Measurements from ENCODE around the gene SNTG2.
A peak's percentile ranks its signal among the peaks of the same experiment; 100 is the strongest.

Gene SNTG2

GRCh38 chr2:950080-950966, at the start of gene SNTG2:
Gene SNTG2 (plus strand): TSS chr2:950849. CDS start chr2:950997, 148 bp downstream.
- H3K9ac ChIP-seq (ENCODE audit: insufficient read length), result peak within 1 kb of the TSS; percentile 50
- H3K27ac ChIP-seq, result no peak within 1 kb of the TSS
- DNase-seq (ENCODE audit: low read depth, low spot score), result no peak
- no peaks in the 10 kb centered on the region for H3K9me3 ChIP-seq (ENCODE audit: low read depth, low read length)
- H3K36me3 ChIP-seq (ENCODE audit: insufficient read depth, low read length), result no peaks in the 10 kb centered on the region
- no peak for TF ChIP-seq POLR2AphosphoS5 (IDR thresholded peaks at IDR 0.05; ENCODE audit: borderline replicate concordance, low read depth, low read length)
- no peak for TF ChIP-seq FOXP2 (optimal IDR thresholded peaks at IDR 0.05; ENCODE audit: control extremely low read depth, extremely low read length, insufficient read depth)
- TF ChIP-seq EZH2 (IDR thresholded peaks at IDR 0.05), result no peak
- H3K4me3 ChIP-seq, result peak within 1 kb of the TSS; percentile 87

- H3K4me3 ChIP-seq, result no peak overlapping the region
- DNase-seq (ENCODE audit: low read depth, low spot score), result no peak
- H3K36me3 ChIP-seq (ENCODE audit: insufficient read depth, low read length), result no peaks in the 10 kb centered on the region
- H3K27ac ChIP-seq, result no peak overlapping the region
- H3K9ac ChIP-seq (ENCODE audit: insufficient read length), result no peak overlapping the region
- H3K9me3 ChIP-seq (ENCODE audit: low read depth, low read length), result no peaks in the 10 kb centered on the region
- TF ChIP-seq FOXP2 (optimal IDR thresholded peaks at IDR 0.05; ENCODE audit: control extremely low read depth, extremely low read length, insufficient read depth) (no peak), EZH2 (IDR thresholded peaks at IDR 0.05) (no peak), POLR2AphosphoS5 (IDR thresholded peaks at IDR 0.05; ENCODE audit: borderline replicate concordance, low read depth, low read length) (no peak)
Measured at GRCh38 chr2:902584-902983, 48.1 kb upstream of the SNTG2 start.

- TF ChIP-seq FOXP2 (optimal IDR thresholded peaks at IDR 0.05; ENCODE audit: control extremely low read depth, extremely low read length, insufficient read depth) (no peak), POLR2AphosphoS5 (IDR thresholded peaks at IDR 0.05; ENCODE audit: borderline replicate concordance, low read depth, low read length) (no peak), EZH2 (IDR thresholded peaks at IDR 0.05) (no peak)
Measured at GRCh38 chr2:903223-903900, 47.3 kb upstream of the SNTG2 start.

GRCh38 chr2:904246-905024, 46.2 kb upstream of the SNTG2 start:
- Histone ChIP-seq H3K4me3 (no peak overlapping the region), H3K36me3 (ENCODE audit: insufficient read depth, low read length) (no peaks in the 10 kb centered on the region), H3K9ac (ENCODE audit: insufficient read length) (no peak overlapping the region), H3K9me3 (ENCODE audit: low read depth, low read length) (no peaks in the 10 kb centered on the region), H3K27ac (no peak overlapping the region)
- TF ChIP-seq POLR2AphosphoS5 (IDR thresholded peaks at IDR 0.05; ENCODE audit: borderline replicate concordance, low read depth, low read length), result no peak
- no peak for TF ChIP-seq EZH2 (IDR thresholded peaks at IDR 0.05)
- no peak for TF ChIP-seq FOXP2 (optimal IDR thresholded peaks at IDR 0.05; ENCODE audit: control extremely low read depth, extremely low read length, insufficient read depth)
- DNase-seq (ENCODE audit: low read depth, low spot score), result no peak

More at GRCh38 chr2:903223-903900, 47.3 kb upstream of the SNTG2 start:
- H3K27ac ChIP-seq, result no peak overlapping the region
- H3K9me3 ChIP-seq (ENCODE audit: low read depth, low read length), result no peaks in the 10 kb centered on the region
- no peak overlapping the region for H3K4me3 ChIP-seq
- H3K36me3 ChIP-seq (ENCODE audit: insufficient read depth, low read length), result no peaks in the 10 kb centered on the region
- H3K9ac ChIP-seq (ENCODE audit: insufficient read length), result no peak overlapping the region
- no peak for DNase-seq (ENCODE audit: low read depth, low spot score)

- no peak for DNase-seq (ENCODE audit: low read depth, low spot score)
Measured at GRCh38 chr2:905091-905832, 45.4 kb upstream of the SNTG2 start.

GRCh38 chr2:905833-906140, 44.9 kb upstream of the SNTG2 start:
- DNase-seq (ENCODE audit: low read depth, low spot score), result no peak
- TF ChIP-seq FOXP2 (optimal IDR thresholded peaks at IDR 0.05; ENCODE audit: control extremely low read depth, extremely low read length, insufficient read depth), result no peak
- no peak for TF ChIP-seq EZH2 (IDR thresholded peaks at IDR 0.05)
- no peak for TF ChIP-seq POLR2AphosphoS5 (IDR thresholded peaks at IDR 0.05; ENCODE audit: borderline replicate concordance, low read depth, low read length)

More at GRCh38 chr2:905091-905832, 45.4 kb upstream of the SNTG2 start:
- Histone ChIP-seq H3K9me3 (ENCODE audit: low read depth, low read length) (no peaks in the 10 kb centered on the region), H3K36me3 (ENCODE audit: insufficient read depth, low read length) (no peaks in the 10 kb centered on the region), H3K9ac (ENCODE audit: insufficient read length) (no peak overlapping the region), H3K4me3 (no peak overlapping the region), H3K27ac (no peak overlapping the region)
- TF ChIP-seq FOXP2 (optimal IDR thresholded peaks at IDR 0.05; ENCODE audit: control extremely low read depth, extremely low read length, insufficient read depth) (no peak), POLR2AphosphoS5 (IDR thresholded peaks at IDR 0.05; ENCODE audit: borderline replicate concordance, low read depth, low read length) (no peak), EZH2 (IDR thresholded peaks at IDR 0.05) (no peak)

GRCh38 chr2:907706-908105, 42.9 kb upstream of the SNTG2 start:
- no peak overlapping the region for H3K9ac ChIP-seq (ENCODE audit: insufficient read length)
- TF ChIP-seq FOXP2 (optimal IDR thresholded peaks at IDR 0.05; ENCODE audit: control extremely low read depth, extremely low read length, insufficient read depth), result no peak
- TF ChIP-seq EZH2 (IDR thresholded peaks at IDR 0.05), result no peak
- no peak for TF ChIP-seq POLR2AphosphoS5 (IDR thresholded peaks at IDR 0.05; ENCODE audit: borderline replicate concordance, low read depth, low read length)
- DNase-seq (ENCODE audit: low read depth, low spot score), result no peak
- H3K27ac ChIP-seq, result no peak overlapping the region
- no peak overlapping the region for H3K4me3 ChIP-seq
- no peaks in the 10 kb centered on the region for H3K36me3 ChIP-seq (ENCODE audit: insufficient read depth, low read length)
- H3K9me3 ChIP-seq (ENCODE audit: low read depth, low read length), result no peaks in the 10 kb centered on the region

More at GRCh38 chr2:905833-906140, 44.9 kb upstream of the SNTG2 start:
- Histone ChIP-seq H3K27ac (no peak overlapping the region), H3K9ac (ENCODE audit: insufficient read length) (no peak overlapping the region), H3K9me3 (ENCODE audit: low read depth, low read length) (no peaks in the 10 kb centered on the region), H3K36me3 (ENCODE audit: insufficient read depth, low read length) (no peaks in the 10 kb centered on the region), H3K4me3 (no peak overlapping the region)
